WTC11 (cell line): ENCODE results near the gene ABL1. TPM values are rescaled to one million over a fixed set of nuclear protein-coding genes. Genes with fewer than 3 reads are reported as not detected.

ENCODE experiments used
- ATAC-seq: fragments of 200-7000 bp; cut with Tn5 transposase; 2 replicates; pipeline ENCODE4 v1.10.0; 2021; ENCODE audit warnings: mild to moderate bottlenecking, moderate library complexity
- CTCF ChIA-PET: fragments of 300-600 bp; sonication (Branson Sonifier 250); formaldehyde crosslinking; loops from one replicate; lab custom pipeline; 2021; ENCODE audit warnings: antibody characterized with exemption; lab: Charles Lee
- POLR2A ChIA-PET: fragments of 350-600 bp; sonication (Branson Sonifier 250); formaldehyde crosslinking; loops from one replicate; lab custom pipeline; 2021; ENCODE audit warnings: antibody characterized with exemption; lab: Charles Lee
- DNase-seq: peaks from one replicate; pipeline ENCODE4 v3.0.0; 2021; ENCODE audit warnings: low spot score
- H3K27ac Mint-ChIP-seq: 2 replicates; pipeline ENCODE4 v1.8.0; 2021; ENCODE audit warnings: mixed read lengths
- H3K27me3 Mint-ChIP-seq: 2 replicates; pipeline ENCODE4 v1.8.0; 2021; ENCODE audit warnings: low read depth, mild to moderate bottlenecking, moderate library complexity, mixed read lengths
- H3K36me3 Mint-ChIP-seq: 2 replicates; pipeline ENCODE4 v1.8.0; 2021; ENCODE audit warnings: mixed read lengths
- H3K4me1 Mint-ChIP-seq: 2 replicates; pipeline ENCODE4 v1.8.0; 2022; ENCODE audit warnings: mixed read lengths
- H3K4me3 Mint-ChIP-seq: 2 replicates; pipeline ENCODE4 v1.8.0; 2021; ENCODE audit warnings: mild to moderate bottlenecking, moderate library complexity, mixed read lengths
- H3K9me3 Mint-ChIP-seq: 2 replicates; pipeline ENCODE4 v1.8.0; 2021; ENCODE audit warnings: mixed read lengths
- EMX1 ChIP-seq: fragments of 250-450 bp; sonication (Bioruptor Pico); IDR thresholded peaks from 2 replicates; pipeline ENCODE4 v1.8.0; 2021; ENCODE audit warnings: mild to moderate bottlenecking
- ESRRA ChIP-seq: sonication (generic); formaldehyde crosslinking; IDR thresholded peaks from 2 replicates; pipeline ENCODE4 v1.8.1; 2022; ENCODE audit warnings: mild to moderate bottlenecking, missing genetic modification reagents, borderline replicate concordance
- JAZF1 ChIP-seq: fragments of 250-450 bp; sonication (Bioruptor Pico); IDR thresholded peaks from 2 replicates; pipeline ENCODE4 v1.9.0; 2021; ENCODE audit warnings: moderate library complexity, mild to moderate bottlenecking, inconsistent platforms
- MXD4 ChIP-seq: fragments of 250-450 bp; sonication (Bioruptor Pico); IDR thresholded peaks from 2 replicates; pipeline ENCODE4 v1.8.0; 2021; ENCODE audit warnings: mild to moderate bottlenecking, moderate library complexity, borderline replicate concordance
- MYBL2 ChIP-seq: sonication (generic); formaldehyde crosslinking; IDR thresholded peaks from 2 replicates; pipeline ENCODE4 v1.8.1; 2023; ENCODE audit warnings: mild to moderate bottlenecking, moderate library complexity, missing genetic modification reagents
- RELA ChIP-seq: sonication (generic); formaldehyde crosslinking; IDR thresholded peaks from 2 replicates; pipeline ENCODE4 v1.8.1; 2022; ENCODE audit warnings: missing genetic modification reagents, mild to moderate bottlenecking, borderline replicate concordance
- RORB ChIP-seq: fragments of 250-450 bp; sonication (Bioruptor Pico); IDR thresholded peaks from 2 replicates; pipeline ENCODE4 v1.9.0; 2021; ENCODE audit warnings: mild to moderate bottlenecking
- SMAD4 ChIP-seq: sonication (generic); formaldehyde crosslinking; IDR thresholded peaks from 2 replicates; pipeline ENCODE4 v1.8.0; 2022; ENCODE audit warnings: mild to moderate bottlenecking, missing genetic modification reagents
- SP1 ChIP-seq: sonication (generic); formaldehyde crosslinking; conservative IDR thresholded peaks from 2 replicates; pipeline ENCODE4 v1.8.1; 2022; ENCODE audit warnings: missing genetic modification reagents
- TEAD1 ChIP-seq: sonication (generic); formaldehyde crosslinking; IDR thresholded peaks from 2 replicates; pipeline ENCODE4 v1.8.0; 2022; ENCODE audit warnings: mild to moderate bottlenecking, missing genetic modification reagents
- ZNF416 ChIP-seq: fragments of 250-450 bp; sonication (Bioruptor Pico); IDR thresholded peaks from 2 replicates; pipeline ENCODE4 v1.9.0; 2021; ENCODE audit warnings: mild to moderate bottlenecking, inconsistent platforms
- ZNF423 ChIP-seq: fragments of 250-450 bp; sonication (Bioruptor Pico); IDR thresholded peaks from 2 replicates; pipeline ENCODE4 v2.1.2; 2022; ENCODE audit warnings: mild to moderate bottlenecking, moderate library complexity
- total RNA-seq: library from RNA; stranded (reverse); gene quantifications from 3 replicates; pipeline ENCODE4 v1.2.3, GENCODE V29; 2021
- TF ChIP-seq, protein P1 (sequence below): sonication (generic); formaldehyde crosslinking; conservative IDR thresholded peaks from 2 replicates; pipeline ENCODE4 v1.8.1; 2023; ENCODE audit warnings: mild to moderate bottlenecking, low read depth, missing genetic modification reagents, moderate library complexity
- TF ChIP-seq, protein P2 (sequence below): sonication (generic); formaldehyde crosslinking; IDR thresholded peaks from 2 replicates; pipeline ENCODE4 v1.8.1; 2022; ENCODE audit warnings: mild to moderate bottlenecking, moderate library complexity, missing genetic modification reagents
- TF ChIP-seq, protein P3 (sequence below): fragments of 250-450 bp; sonication (Bioruptor Pico); IDR thresholded peaks from 2 replicates; pipeline ENCODE4 v2.1.2; 2022; ENCODE audit warnings: mild to moderate bottlenecking, moderate library complexity
- TF ChIP-seq, protein P4 (sequence below): fragments of 250-450 bp; sonication (Bioruptor Pico); IDR thresholded peaks from 2 replicates; pipeline ENCODE4 v1.9.0; 2021; ENCODE audit warnings: mild to moderate bottlenecking, borderline replicate concordance
- TF ChIP-seq, protein P5 (sequence below): sonication (generic); formaldehyde crosslinking; IDR thresholded peaks from 2 replicates; pipeline ENCODE4 v1.8.1; 2023; ENCODE audit warnings: mild to moderate bottlenecking, missing genetic modification reagents
- TF ChIP-seq, protein P6 (sequence below): sonication (generic); formaldehyde crosslinking; IDR thresholded peaks from 2 replicates; pipeline ENCODE4 v1.8.1; 2022; ENCODE audit warnings: mild to moderate bottlenecking, missing genetic modification reagents, moderate library complexity, borderline replicate concordance

ABL1 gene
- total RNA-seq, 1 experiment from 2014 or later = 104 TPM

DNA sequence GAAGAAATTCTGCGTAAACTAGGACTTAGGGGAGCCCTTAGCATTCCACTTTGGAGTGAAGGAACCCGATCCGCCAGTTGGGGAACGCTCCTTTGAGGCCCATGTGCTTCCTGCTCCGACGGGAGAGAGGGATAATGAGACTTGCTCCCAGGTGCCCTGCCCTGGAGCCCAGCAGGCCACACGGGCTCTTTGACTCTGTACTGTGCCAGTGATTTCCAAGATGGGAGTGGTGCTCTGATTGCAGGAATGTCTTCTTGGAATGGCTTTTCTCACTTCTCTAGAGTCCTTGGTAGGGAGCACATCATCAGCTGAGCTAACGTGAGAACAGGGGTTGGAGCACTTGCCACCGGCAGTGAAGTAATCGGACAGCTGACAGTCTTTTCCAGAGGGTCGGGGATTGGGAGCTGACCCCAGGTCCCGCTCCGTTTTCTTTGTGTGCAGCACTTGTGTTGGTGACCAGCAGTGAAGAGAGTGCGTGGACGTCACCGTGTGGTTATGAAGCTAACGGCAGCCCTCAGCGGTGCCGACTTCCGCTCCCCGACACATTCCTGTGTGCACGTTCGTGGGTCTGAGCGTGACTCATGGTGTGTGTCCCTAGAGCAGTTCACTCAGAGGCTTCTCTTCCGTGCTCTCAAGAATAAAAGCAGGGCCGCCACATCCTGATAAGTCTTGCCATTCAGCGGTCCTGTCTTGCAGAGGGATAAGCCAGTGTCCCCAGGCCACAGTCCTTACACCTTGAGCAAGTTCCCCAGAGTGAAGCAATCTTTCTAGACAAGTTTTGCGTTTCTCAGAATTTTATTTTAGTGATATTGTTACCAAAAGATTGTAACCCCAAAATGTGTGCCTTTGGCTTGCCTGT, 25.6 kb downstream of the ABL1 start:
- H3K9me3 Mint-ChIP-seq = no peaks in the 10 kb centered on the region
- ChIA-PET POLR2A (no interaction called here), CTCF (interaction anchor here (0.6 to 1.0 kb wide), 2 partner anchors 9 to 167 kb away, joined by 3 read pairs; partner anchors contain the start of gene EXOSC2)
- peaks cover 35% of the 10 kb centered on the region for H3K36me3 Mint-ChIP-seq
- peaks cover 25% of the 10 kb centered on the region for H3K4me1 Mint-ChIP-seq
- ATAC-seq (peak; percentile 26), DNase-seq (no peak)
- H3K4me3 Mint-ChIP-seq = no peak overlapping the region
- no peaks in the 10 kb centered on the region for H3K27me3 Mint-ChIP-seq
- TF ChIP-seq, protein P1, sequence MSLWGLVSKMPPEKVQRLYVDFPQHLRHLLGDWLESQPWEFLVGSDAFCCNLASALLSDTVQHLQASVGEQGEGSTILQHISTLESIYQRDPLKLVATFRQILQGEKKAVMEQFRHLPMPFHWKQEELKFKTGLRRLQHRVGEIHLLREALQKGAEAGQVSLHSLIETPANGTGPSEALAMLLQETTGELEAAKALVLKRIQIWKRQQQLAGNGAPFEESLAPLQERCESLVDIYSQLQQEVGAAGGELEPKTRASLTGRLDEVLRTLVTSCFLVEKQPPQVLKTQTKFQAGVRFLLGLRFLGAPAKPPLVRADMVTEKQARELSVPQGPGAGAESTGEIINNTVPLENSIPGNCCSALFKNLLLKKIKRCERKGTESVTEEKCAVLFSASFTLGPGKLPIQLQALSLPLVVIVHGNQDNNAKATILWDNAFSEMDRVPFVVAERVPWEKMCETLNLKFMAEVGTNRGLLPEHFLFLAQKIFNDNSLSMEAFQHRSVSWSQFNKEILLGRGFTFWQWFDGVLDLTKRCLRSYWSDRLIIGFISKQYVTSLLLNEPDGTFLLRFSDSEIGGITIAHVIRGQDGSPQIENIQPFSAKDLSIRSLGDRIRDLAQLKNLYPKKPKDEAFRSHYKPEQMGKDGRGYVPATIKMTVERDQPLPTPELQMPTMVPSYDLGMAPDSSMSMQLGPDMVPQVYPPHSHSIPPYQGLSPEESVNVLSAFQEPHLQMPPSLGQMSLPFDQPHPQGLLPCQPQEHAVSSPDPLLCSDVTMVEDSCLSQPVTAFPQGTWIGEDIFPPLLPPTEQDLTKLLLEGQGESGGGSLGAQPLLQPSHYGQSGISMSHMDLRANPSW (CRISPR knock-in tag) = no peak
- TF ChIP-seq, protein P2, sequence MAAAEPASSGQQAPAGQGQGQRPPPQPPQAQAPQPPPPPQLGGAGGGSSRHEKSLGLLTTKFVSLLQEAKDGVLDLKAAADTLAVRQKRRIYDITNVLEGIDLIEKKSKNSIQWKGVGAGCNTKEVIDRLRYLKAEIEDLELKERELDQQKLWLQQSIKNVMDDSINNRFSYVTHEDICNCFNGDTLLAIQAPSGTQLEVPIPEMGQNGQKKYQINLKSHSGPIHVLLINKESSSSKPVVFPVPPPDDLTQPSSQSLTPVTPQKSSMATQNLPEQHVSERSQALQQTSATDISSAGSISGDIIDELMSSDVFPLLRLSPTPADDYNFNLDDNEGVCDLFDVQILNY (CRISPR knock-in tag) = no peak
- peak overlapping the region; percentile 90 for H3K27ac Mint-ChIP-seq

DNA sequence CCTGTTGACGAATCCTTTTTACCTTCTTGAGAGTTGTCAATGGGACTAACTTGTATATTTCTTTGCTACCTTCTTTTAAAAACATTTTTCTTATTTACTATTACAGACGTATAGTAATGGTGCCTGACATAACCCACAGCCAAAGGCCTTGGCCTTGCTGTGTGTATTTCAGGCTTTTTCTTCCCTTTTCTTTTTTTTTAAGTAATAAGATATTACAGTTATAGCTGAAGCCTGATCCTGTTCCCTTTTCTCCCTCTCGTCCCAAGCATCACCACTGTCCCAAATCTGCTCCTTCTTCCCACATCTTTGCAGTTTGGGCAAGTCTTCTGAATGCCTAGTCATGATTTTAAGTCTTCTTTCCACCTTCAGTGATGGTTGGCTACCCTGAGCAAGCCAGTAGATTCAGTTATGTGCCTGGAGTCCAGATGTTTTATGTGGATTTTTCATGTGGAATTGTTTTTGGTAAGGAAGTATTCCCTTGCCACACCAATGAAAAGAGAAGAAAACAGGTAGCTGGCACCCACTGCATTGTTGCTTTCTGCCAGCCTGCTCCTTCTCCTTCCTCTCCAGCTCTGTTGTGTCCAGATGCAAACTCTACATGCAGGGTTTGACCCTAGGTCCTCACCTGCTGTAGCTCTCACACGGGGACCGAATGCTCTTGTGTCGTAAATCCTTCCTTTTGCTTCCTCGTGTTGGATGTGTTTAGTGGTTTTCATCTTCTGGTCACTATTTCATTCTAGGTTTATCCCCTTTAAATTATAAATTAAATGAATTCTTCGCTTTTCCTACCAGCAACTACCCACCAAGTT, 26.5 kb downstream of the ABL1 start:
- Mint-ChIP-seq H3K9me3 (no peaks in the 10 kb centered on the region), H3K4me3 (no peak overlapping the region), H3K4me1 (peaks cover 25% of the 10 kb centered on the region), H3K27ac (peak overlapping the region; percentile 53), H3K36me3 (peaks cover 30% of the 10 kb centered on the region), H3K27me3 (no peaks in the 10 kb centered on the region)
- ChIA-PET CTCF (interaction anchor here (1.0 to 6.3 kb wide), 7 partner anchors 8 to 161 kb away, joined by 3 to 83 read pairs (median 4); no protein-coding TSS in a partner anchor), POLR2A (no interaction called here)
- DNase-seq = no peak
- no peak for ATAC-seq
- TF ChIP-seq, protein P3, sequence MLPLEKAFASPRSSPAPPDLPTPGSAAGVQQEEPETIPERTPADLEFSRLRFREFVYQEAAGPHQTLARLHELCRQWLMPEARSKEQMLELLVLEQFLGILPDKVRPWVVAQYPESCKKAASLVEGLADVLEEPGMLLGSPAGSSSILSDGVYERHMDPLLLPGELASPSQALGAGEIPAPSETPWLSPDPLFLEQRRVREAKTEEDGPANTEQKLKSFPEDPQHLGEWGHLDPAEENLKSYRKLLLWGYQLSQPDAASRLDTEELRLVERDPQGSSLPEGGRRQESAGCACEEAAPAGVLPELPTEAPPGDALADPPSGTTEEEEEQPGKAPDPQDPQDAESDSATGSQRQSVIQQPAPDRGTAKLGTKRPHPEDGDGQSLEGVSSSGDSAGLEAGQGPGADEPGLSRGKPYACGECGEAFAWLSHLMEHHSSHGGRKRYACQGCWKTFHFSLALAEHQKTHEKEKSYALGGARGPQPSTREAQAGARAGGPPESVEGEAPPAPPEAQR (CRISPR knock-in tag) = no peak
- TF ChIP-seq, protein P2 (CRISPR knock-in tag) = no peak
- TF ChIP-seq MXD4 = no peak
- no peak for TF ChIP-seq EMX1 (CRISPR knock-in tag)
- TF ChIP-seq RORB (CRISPR knock-in tag) = no peak
- TF ChIP-seq, protein P4, sequence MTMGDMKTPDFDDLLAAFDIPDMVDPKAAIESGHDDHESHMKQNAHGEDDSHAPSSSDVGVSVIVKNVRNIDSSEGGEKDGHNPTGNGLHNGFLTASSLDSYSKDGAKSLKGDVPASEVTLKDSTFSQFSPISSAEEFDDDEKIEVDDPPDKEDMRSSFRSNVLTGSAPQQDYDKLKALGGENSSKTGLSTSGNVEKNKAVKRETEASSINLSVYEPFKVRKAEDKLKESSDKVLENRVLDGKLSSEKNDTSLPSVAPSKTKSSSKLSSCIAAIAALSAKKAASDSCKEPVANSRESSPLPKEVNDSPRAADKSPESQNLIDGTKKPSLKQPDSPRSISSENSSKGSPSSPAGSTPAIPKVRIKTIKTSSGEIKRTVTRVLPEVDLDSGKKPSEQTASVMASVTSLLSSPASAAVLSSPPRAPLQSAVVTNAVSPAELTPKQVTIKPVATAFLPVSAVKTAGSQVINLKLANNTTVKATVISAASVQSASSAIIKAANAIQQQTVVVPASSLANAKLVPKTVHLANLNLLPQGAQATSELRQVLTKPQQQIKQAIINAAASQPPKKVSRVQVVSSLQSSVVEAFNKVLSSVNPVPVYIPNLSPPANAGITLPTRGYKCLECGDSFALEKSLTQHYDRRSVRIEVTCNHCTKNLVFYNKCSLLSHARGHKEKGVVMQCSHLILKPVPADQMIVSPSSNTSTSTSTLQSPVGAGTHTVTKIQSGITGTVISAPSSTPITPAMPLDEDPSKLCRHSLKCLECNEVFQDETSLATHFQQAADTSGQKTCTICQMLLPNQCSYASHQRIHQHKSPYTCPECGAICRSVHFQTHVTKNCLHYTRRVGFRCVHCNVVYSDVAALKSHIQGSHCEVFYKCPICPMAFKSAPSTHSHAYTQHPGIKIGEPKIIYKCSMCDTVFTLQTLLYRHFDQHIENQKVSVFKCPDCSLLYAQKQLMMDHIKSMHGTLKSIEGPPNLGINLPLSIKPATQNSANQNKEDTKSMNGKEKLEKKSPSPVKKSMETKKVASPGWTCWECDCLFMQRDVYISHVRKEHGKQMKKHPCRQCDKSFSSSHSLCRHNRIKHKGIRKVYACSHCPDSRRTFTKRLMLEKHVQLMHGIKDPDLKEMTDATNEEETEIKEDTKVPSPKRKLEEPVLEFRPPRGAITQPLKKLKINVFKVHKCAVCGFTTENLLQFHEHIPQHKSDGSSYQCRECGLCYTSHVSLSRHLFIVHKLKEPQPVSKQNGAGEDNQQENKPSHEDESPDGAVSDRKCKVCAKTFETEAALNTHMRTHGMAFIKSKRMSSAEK (CRISPR knock-in tag) = no peak
- TF ChIP-seq RELA = no peak
- TF ChIP-seq, protein P5, sequence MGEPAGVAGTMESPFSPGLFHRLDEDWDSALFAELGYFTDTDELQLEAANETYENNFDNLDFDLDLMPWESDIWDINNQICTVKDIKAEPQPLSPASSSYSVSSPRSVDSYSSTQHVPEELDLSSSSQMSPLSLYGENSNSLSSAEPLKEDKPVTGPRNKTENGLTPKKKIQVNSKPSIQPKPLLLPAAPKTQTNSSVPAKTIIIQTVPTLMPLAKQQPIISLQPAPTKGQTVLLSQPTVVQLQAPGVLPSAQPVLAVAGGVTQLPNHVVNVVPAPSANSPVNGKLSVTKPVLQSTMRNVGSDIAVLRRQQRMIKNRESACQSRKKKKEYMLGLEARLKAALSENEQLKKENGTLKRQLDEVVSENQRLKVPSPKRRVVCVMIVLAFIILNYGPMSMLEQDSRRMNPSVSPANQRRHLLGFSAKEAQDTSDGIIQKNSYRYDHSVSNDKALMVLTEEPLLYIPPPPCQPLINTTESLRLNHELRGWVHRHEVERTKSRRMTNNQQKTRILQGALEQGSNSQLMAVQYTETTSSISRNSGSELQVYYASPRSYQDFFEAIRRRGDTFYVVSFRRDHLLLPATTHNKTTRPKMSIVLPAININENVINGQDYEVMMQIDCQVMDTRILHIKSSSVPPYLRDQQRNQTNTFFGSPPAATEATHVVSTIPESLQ (CRISPR knock-in tag) = no peak
- TF ChIP-seq ESRRA (CRISPR knock-in tag) = no peak
- TF ChIP-seq TEAD1 (CRISPR knock-in tag) = no peak
- TF ChIP-seq MYBL2 (CRISPR knock-in tag) = no peak
- TF ChIP-seq ZNF423 (CRISPR knock-in tag) = no peak
- no peak for TF ChIP-seq SMAD4 (CRISPR knock-in tag)
- no peak for TF ChIP-seq JAZF1 (CRISPR knock-in tag)
- no peak for TF ChIP-seq ZNF416 (CRISPR knock-in tag)
- TF ChIP-seq, protein P6, sequence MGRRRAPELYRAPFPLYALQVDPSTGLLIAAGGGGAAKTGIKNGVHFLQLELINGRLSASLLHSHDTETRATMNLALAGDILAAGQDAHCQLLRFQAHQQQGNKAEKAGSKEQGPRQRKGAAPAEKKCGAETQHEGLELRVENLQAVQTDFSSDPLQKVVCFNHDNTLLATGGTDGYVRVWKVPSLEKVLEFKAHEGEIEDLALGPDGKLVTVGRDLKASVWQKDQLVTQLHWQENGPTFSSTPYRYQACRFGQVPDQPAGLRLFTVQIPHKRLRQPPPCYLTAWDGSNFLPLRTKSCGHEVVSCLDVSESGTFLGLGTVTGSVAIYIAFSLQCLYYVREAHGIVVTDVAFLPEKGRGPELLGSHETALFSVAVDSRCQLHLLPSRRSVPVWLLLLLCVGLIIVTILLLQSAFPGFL = no peak
- TF ChIP-seq SP1 (CRISPR knock-in tag) = no peak
